ENCODE measurements around the gene PET100. TPM values are rescaled to one million over a fixed set of nuclear protein-coding genes. Genes with fewer than 3 reads are reported as not detected.

The PET100 gene
- total RNA-seq, 1 experiment from 2014 or later, result 20.6 TPM

GRCh38 chr19:7676376-7676775, 46.8 kb downstream of the PET100 start:
- DNase-seq (ENCODE audit: extremely low read depth, low read depth), result no peak

- no peak for DNase-seq (ENCODE audit: extremely low read depth, low read depth)
These were observed 47.3 kb downstream of the PET100 start, which contains the start of gene MCEMP1 for GRCh38 chr19:7676854-7677253. MCEMP1 (plus strand) TSS chr19:7677090; CDS start chr19:7677121, 31 bp downstream.

- no peak for DNase-seq (ENCODE audit: extremely low read depth, low read depth)
These were observed 48.2 kb downstream of the PET100 start for GRCh38 chr19:7677669-7678311.

- DNase-seq (ENCODE audit: extremely low read depth, low read depth), result no peak
These were observed 49.6 kb downstream of the PET100 start for GRCh38 chr19:7678971-7679751.

GRCh38 chr19:7679771-7680605, 50.4 kb downstream of the PET100 start:
- no peak for DNase-seq (ENCODE audit: extremely low read depth, low read depth)

GRCh38 chr19:7680606-7681339, 51.2 kb downstream of the PET100 start, which contains the start of gene TRAPPC5:
TRAPPC5 (plus strand) TSS chr19:7680833; CDS start chr19:7682254, 1,421 bp downstream.
- DNase-seq (ENCODE audit: extremely low read depth, low read depth), result peak; percentile 66

Small RNA genes within 50 kb of the gene (small RNA-seq; reads per million reads assigned to genes)
- gene MIR6792, result 0 reads per million in 2 experiments

Other genes starting within 250 kb of the PET100 start
- gene PEX11G, start 140.8 kb upstream of the PET100 start, total RNA-seq (2014; rRNA removed; shearing (Covaris generic)), result 1.5 and 2.1 TPM in 2 replicates
- 5.9 and 7.6 TPM in 2 replicates for gene ZNF358, start 113.7 kb upstream of the PET100 start, total RNA-seq (2014; rRNA removed; shearing (Covaris generic))
- 3.3 and 3.9 TPM in 2 replicates for gene MCOLN1, start 107.2 kb upstream of the PET100 start, total RNA-seq (2014; rRNA removed; shearing (Covaris generic))
- gene PNPLA6, start 94.1 kb upstream of the PET100 start, total RNA-seq (2014; rRNA removed; shearing (Covaris generic)), result 40.8 and 45.5 TPM in 2 replicates
- 0.35 and 0.89 TPM in 2 replicates for gene CAMSAP3, start 33.9 kb upstream of the PET100 start, total RNA-seq (2014; rRNA removed; shearing (Covaris generic))
- 34.8 and 36.0 TPM in 2 replicates for gene XAB2, start 248 bp upstream of the PET100 start, total RNA-seq (2014; rRNA removed; shearing (Covaris generic))
- gene PCP2, start 3.9 kb downstream of the PET100 start, total RNA-seq (2014; rRNA removed; shearing (Covaris generic)), result not detected in 2 replicates
- 18.9 and 19.4 TPM in 2 replicates for gene STXBP2, start 7.3 kb downstream of the PET100 start, total RNA-seq (2014; rRNA removed; shearing (Covaris generic))
- not detected in 2 replicates for gene RETN, start 39.3 kb downstream of the PET100 start, total RNA-seq (2014; rRNA removed; shearing (Covaris generic))
- gene MCEMP1, start 47.3 kb downstream of the PET100 start, total RNA-seq (2014; rRNA removed; shearing (Covaris generic)), result not detected in 2 replicates
- 40.2 and 73.1 TPM in 2 replicates for gene TRAPPC5, start 51.0 kb downstream of the PET100 start, total RNA-seq (2014; rRNA removed; shearing (Covaris generic))
- gene FCER2, start 72.3 kb downstream of the PET100 start, total RNA-seq (2014; rRNA removed; shearing (Covaris generic)), result not detected in 2 replicates
- not detected in 2 replicates for gene CLEC4G, start 102.3 kb downstream of the PET100 start, total RNA-seq (2014; rRNA removed; shearing (Covaris generic))
- not detected in 2 replicates for gene CD209, start 117.7 kb downstream of the PET100 start, total RNA-seq (2014; rRNA removed; shearing (Covaris generic))
- gene CLEC4M, start 133.4 kb downstream of the PET100 start, total RNA-seq (2014; rRNA removed; shearing (Covaris generic)), result 0.05 TPM in 1 of 2 replicates, not detected in the other
- gene EVI5L, start 200.4 kb downstream of the PET100 start, total RNA-seq (2014; rRNA removed; shearing (Covaris generic)), result 10.9 and 11.2 TPM in 2 replicates
- gene PRR36, start 244.6 kb downstream of the PET100 start, total RNA-seq (2014; rRNA removed; shearing (Covaris generic)), result 0.43 TPM in 1 of 2 replicates, not detected in the other

Data from NCI-H460 (cell line).